Effector memory CD4-positive, alpha-beta T cell (primary cell): Measurements from ENCODE around the gene RASA4B.
"Not testable (repeated sequence)": the region's sequence is repeated elsewhere in the genome, so short reads cannot be mapped to it uniquely, and the experiment has no call there.

ENCODE experiments used
- DNase-seq, 3 donors: peaks; one replicate each; pipeline ENCODE4 v3.0.0-alpha.2; 2020
- H3K27ac ChIP-seq: 2 replicates; pipeline ENCODE4 v1.7.0; 2013; ENCODE audit warnings: mild to moderate bottlenecking, low read length, moderate library complexity; ENCODE audit not compliant: insufficient read depth, poor library complexity, severe bottlenecking
- H3K27me3 ChIP-seq: replicated peaks from 2 replicates; pipeline ENCODE4 v1.7.0; 2013; ENCODE audit warnings: mild to moderate bottlenecking, low read length; ENCODE audit not compliant: insufficient read depth, control insufficient read depth, poor library complexity, severe bottlenecking
- H3K36me3 ChIP-seq: 2 replicates; pipeline ENCODE4 v1.7.0; 2013; ENCODE audit warnings: mild to moderate bottlenecking, low read length, moderate library complexity; ENCODE audit not compliant: control insufficient read depth, insufficient read depth
- H3K4me1 ChIP-seq: 2 replicates; pipeline ENCODE4 v1.7.0; 2013; ENCODE audit warnings: low read length, mild to moderate bottlenecking; ENCODE audit not compliant: control insufficient read depth, insufficient read depth, poor library complexity, severe bottlenecking
- H3K4me3 ChIP-seq: 2 replicates; pipeline ENCODE4 v1.7.0; 2013; ENCODE audit warnings: low read length, low read depth, mild to moderate bottlenecking; ENCODE audit not compliant: insufficient read depth, poor library complexity, severe bottlenecking
- H3K9me3 ChIP-seq: 2 replicates; pipeline ENCODE4 v1.7.0; 2013; ENCODE audit warnings: mild to moderate bottlenecking, low read length, moderate library complexity; ENCODE audit not compliant: control insufficient read depth

Gene RASA4B

GRCh38 chr7:102511860-102512522 is 5.6 kb downstream of the RASA4B start:
- H3K9me3 ChIP-seq, H3K4me1 ChIP-seq, DNase-seq, H3K27ac ChIP-seq, H3K27me3 ChIP-seq, H3K4me3 ChIP-seq, H3K36me3 ChIP-seq: not testable (repeated sequence)

- H3K4me3 ChIP-seq, H3K27ac ChIP-seq, H3K36me3 ChIP-seq, H3K4me1 ChIP-seq, DNase-seq, H3K9me3 ChIP-seq, H3K27me3 ChIP-seq: not testable (repeated sequence)
Measured at GRCh38 chr7:102510575-102510974, 7.0 kb downstream of the RASA4B start.

DNA sequence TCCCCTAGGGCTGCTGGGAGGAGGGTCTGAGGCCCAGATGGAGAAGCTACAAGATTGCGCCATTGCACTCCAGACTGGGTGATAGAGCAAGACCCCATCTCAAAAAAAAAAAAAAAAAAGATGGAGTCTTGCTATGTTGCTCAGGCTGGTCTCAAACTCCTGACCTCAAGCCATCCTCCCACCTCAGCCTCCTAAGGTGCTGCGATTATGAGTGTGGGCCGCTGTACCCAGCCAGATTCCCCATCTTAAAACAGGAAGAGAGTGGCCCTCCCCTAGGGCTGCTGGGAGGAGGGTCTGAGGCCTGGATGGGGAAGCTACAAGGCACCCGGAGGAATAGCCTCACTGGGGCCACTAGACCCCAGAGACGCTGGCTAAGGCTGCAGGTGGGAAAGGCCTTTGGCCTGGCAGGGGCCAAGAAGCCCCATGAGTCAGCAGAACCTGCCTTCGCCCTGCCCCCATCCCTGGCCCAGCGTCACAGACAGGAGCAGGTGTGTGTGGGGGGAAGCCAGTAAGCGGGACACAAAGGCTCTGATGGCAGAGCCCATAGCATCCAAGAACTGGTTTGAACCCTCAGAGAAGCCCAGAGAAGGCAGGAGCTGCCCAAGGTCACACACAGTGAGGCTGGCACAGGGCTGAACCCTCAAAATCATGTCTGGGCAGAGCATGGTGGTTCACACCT is 10.0 kb downstream of the RASA4B start:
- H3K4me3 ChIP-seq, DNase-seq, H3K27me3 ChIP-seq, H3K27ac ChIP-seq, H3K4me1 ChIP-seq, H3K9me3 ChIP-seq, H3K36me3 ChIP-seq: not testable (repeated sequence)

DNA sequence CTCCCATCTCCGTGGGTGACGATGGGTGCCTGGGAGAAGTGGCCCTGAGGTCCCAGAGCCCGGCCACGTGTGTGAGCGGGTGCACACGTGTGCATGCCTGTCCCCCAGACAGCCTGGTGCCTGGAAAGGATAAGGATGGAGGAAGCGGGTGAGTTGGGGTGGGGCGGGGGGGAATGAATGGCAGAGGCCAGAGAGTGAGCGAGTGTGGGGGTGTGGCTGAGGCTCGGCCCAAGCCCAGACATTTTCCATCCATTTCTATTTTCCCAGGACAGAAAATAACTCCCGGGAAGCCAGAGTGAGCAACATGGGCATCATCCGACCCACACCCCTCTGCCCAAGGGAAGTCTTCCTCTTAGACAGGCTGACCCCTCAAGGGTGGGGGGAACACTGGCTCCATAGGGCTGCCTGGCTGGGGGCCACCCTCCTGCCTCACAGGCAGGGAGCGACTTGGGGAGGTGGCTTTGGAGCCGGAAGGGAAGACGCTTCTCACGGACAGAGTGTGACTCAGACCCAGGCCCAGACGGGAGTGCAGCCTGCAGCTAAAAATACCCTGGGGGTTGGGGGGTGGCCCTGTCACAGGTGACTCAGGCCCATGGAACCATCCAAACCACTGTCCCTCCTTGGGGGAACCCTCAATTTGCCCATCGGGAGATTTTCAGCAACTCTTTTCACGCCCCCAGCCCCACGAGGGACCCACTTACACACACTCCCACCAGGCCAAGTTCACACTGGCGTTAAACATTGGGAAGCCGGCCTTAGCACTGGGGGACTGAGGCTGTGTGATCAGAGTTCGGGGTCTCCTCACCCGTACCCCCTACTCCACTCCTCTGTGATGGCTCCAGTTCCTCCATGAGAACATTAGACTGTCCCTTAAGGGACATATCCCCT is 12.0 kb downstream of the RASA4B start:
- not testable (repeated sequence) for DNase-seq, H3K4me3 ChIP-seq, H3K27me3 ChIP-seq, H3K9me3 ChIP-seq, H3K27ac ChIP-seq, H3K36me3 ChIP-seq, H3K4me1 ChIP-seq

- H3K27me3 ChIP-seq, DNase-seq, H3K36me3 ChIP-seq, H3K27ac ChIP-seq, H3K9me3 ChIP-seq, H3K4me3 ChIP-seq, H3K4me1 ChIP-seq: not testable (repeated sequence)
Measured at GRCh38 chr7:102503141-102503540, 14.4 kb downstream of the RASA4B start.

DNA sequence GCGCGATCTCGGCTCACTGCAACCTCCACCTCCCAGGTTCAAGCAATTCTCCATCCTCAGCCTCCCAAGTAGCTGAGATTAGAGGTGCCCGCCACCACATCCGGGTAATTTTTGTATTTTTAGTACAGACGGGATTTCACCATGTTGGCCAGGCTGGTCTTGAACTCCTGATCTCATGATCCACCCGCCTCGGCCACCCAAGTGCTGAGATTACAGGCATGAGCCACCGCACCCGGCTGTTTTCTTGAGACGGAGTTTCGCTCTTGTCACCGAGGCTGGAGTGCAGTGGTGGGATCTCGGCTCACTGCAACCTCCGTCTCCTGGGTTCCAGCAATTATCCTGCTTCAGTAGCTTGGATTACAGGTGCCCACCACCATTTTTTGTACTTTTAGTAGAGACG is 19.3 kb downstream of the RASA4B start:
- not testable (repeated sequence) for H3K4me1 ChIP-seq, H3K9me3 ChIP-seq, H3K4me3 ChIP-seq, H3K27ac ChIP-seq, DNase-seq, H3K36me3 ChIP-seq, H3K27me3 ChIP-seq

DNA sequence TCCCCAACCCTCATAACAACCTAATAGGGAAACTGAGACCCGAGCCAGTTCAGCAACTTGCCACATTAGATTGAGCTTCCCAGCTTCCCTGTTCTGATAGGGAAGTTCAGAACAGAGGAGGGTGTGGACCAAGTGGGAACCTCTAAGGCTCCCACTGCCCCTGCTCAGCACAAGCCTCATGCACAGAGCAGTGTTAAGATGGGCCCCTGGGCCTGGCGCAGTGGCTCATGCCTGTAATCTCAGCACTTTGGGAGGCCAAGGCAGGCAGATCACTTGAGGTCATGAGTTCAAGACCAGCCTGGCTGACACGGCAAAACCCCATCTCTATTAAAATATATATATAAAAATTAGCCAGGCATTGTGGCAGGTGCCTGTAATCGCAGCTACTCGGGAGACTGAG is 20.3 kb downstream of the RASA4B start:
- H3K4me1 ChIP-seq, H3K4me3 ChIP-seq, H3K27me3 ChIP-seq, DNase-seq, H3K27ac ChIP-seq, H3K9me3 ChIP-seq, H3K36me3 ChIP-seq: not testable (repeated sequence)

GRCh38 chr7:102496861-102497260 is 20.7 kb downstream of the RASA4B start:
- not testable (repeated sequence) for H3K27ac ChIP-seq, H3K4me1 ChIP-seq, H3K9me3 ChIP-seq, H3K36me3 ChIP-seq, DNase-seq, H3K27me3 ChIP-seq, H3K4me3 ChIP-seq

- H3K27ac ChIP-seq, H3K9me3 ChIP-seq, H3K27me3 ChIP-seq, H3K4me3 ChIP-seq, H3K36me3 ChIP-seq, H3K4me1 ChIP-seq, DNase-seq: not testable (repeated sequence)
Measured at GRCh38 chr7:102494473-102495149, 23.0 kb downstream of the RASA4B start.
